GM18499 (cell line): ENCODE results near the gene PTPRN2.
"Not testable (repeated sequence)": the region's sequence is repeated elsewhere in the genome, so short reads cannot be mapped to it uniquely, and the experiment has no call there.

Experiments
- ATAC-seq: cut with Tn5 transposase; IDR thresholded peaks from one replicate; pipeline ENCODE4 v1.9.1; 2021; ENCODE audit warnings: moderate number of reproducible peaks; ENCODE audit not compliant: insufficient read depth, unreplicated experiment

Gene PTPRN2

DNA sequence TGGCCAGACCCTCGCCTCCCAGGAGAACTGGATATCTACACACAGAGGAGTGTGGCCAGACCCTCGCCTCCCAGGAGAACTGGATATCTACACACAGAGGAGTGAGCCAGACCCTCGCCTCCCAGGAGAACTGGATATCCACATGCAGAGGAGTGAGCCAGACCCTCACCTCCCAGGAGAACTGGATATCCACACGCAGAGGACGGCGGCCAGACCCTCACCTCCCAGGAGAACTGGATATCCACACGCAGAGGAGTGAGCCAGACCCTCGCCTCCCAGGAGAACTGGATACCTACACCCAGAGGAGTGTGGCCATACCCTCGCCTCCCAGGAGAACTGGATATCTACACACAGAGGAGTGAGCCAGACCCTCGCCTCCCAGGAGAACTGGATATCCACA lies 862.3 kb downstream of the PTPRN2 start:
- not testable (repeated sequence) for ATAC-seq

DNA sequence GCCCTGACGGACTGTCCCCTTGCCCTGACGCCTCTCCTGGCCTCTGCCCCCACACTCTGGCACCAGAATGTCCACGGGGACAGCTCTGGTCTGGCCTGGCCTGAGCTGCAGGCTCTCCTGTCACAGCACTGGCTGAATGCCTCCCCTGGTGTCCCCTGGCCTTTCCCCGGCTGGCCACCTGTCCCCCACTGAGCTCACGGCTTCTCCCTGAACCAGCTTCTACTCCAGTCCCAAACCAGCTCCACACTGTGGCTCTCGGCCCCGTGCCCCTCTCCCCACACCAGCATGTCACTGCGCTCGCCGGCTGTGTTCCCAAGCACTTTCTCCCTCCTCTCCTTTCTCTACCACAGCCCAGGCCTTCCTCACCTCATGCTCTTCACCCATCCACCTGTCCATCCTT lies 864.4 kb downstream of the PTPRN2 start:
- ATAC-seq: no peak

DNA sequence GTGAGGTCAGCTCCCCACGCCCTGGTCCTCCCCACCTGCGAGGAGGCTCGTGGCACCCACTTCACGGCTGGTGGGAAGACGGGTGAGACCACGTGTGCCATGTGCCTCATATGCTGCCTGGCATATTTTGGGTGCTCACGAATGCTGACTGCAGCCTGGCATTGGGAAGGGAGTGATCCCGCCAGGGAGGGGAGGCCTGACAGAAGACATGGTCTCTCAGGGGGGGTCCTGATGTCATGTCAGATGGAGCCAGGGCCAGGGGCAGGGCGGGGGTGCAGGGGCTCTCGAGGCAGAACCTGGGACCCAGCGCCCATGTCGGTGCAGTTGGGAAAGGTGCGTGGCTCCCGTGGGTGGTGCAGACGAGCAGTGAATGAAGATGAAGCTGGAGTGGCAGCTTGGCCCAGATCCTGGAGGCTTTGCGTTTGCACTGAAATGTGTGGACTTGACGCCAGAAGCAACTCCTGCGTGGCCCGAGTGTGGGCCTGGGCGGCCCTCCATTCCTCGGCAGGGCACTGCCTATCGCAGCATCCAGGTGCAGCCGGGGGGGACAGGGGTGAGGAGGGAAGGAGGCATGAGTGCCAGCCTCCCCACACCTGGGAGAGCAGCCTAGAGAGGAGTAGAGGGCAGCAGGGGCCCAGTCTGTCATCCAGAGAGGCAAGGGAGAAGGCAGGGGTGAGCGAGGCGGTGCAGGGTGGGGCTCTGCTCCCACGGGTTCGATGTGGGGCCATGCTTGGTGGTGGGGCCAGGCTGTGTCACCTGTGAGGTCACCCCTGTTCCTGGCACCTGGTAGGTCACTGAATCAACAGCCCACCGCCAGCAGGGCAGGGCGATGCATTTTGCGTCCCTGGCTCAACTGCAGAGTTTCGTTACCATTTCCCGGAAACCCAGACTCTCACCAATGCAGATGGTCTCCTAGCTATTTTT lies 865.2 kb downstream of the PTPRN2 start:
- no peak for ATAC-seq

DNA sequence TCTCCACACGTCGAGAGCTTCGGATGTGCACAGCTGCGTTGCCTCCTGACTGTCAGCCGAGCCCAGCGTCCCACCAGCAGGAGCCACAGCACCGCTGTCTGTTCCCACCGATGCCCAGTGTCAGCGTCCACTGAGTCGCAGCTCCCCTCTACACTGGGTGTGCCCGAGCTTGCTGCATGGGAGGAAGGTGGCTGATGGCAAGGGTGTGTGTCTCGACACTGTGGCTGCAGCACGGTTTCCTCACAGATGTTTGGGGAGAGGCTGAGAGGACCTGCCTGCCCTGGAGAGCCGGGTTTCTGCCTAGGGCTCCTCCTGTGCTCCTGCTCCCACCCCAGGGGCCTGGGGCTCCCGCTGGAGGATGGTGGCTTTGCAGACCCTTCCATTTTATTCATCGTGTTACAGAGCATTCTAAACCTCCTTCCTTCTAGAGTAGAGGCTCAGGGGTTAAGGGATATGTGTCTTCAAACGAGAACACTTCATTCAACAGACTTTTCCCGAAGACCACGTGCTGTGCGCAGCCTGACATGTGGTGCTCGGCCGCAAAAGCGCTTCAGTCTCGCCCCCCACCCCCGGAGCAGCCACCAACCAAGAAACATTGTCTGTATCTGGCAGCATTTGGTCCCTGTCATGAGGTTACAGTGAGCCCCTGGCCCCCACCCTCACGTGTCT lies 866.0 kb downstream of the PTPRN2 start:
- no peak for ATAC-seq

DNA sequence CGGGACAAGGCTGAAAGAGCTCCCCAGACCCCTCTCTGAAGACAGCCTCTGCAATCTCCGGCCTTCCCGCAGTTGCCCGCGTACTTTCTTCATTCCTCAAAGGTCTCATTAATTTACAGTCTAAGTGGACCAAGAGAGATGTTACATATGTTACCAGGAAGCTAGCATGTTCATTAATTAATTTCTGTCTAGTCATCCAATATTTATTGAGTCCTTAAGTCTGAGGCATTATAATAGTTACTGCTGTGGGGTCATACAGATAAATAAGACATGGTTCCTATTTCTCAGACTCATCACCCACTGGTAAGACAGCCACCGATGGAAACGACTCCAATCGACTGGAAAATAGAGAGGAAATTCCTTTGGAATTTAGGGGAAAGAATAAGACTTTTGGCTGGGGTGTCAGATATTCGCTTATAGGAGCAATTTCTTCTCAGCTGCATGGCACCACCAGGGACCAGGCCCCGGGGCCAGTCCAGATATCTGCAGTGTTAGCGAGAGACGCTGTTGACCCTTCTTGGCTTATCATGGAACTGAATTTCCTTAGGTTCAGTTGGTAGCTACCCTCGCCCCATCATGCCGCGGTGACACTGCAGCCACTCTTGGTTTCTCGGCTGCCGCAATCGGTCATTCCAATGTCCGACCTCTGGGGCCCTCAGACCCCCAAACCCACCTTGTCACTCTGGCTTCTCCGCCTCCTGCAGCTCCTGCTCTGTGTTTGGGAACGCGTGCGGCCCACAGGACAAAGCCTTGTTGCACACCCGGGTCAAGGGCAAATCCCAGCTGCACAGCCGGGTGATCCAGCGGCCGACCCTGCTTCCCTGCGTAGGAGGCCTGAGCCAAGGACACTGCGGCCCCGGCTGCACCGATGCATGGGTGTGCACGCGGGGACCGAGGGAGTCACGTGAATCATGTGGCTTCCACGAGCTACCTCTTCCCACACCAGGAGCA lies 867.6 kb downstream of the PTPRN2 start:
- ATAC-seq: no peak

DNA sequence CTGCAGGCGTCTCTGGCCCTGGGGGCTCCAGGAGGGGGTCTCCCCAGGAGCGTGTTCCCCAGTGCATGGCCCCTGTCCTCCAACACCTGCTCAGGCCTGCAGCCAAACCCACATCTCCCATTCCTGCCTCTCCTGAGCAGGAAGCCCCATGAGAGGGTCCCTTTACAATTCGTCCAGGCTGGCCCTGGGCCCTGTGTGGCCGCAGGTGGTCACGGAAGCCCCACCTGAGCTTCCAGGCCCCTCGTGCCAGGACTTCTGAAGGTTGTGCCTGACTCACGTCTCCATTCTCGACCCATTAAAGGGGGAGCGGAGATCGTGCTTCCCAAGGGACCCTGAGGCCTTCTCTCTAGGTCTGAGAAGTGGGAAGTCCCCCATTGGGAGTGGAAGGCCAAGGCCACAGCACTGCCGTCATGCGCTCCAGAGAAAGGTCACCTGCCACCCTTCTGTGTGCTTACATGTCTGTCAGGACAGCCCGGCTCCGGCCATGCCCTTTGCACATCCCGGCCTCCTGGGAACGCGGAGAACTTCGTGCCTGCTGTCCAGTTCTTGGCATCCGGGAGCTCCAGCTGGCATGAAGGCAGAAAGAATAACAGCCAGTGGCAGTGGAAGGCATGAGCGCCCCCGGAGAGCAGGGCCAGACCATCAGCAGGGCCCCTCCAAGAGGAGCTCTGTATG lies 868.5 kb downstream of the PTPRN2 start:
- no peak for ATAC-seq

DNA sequence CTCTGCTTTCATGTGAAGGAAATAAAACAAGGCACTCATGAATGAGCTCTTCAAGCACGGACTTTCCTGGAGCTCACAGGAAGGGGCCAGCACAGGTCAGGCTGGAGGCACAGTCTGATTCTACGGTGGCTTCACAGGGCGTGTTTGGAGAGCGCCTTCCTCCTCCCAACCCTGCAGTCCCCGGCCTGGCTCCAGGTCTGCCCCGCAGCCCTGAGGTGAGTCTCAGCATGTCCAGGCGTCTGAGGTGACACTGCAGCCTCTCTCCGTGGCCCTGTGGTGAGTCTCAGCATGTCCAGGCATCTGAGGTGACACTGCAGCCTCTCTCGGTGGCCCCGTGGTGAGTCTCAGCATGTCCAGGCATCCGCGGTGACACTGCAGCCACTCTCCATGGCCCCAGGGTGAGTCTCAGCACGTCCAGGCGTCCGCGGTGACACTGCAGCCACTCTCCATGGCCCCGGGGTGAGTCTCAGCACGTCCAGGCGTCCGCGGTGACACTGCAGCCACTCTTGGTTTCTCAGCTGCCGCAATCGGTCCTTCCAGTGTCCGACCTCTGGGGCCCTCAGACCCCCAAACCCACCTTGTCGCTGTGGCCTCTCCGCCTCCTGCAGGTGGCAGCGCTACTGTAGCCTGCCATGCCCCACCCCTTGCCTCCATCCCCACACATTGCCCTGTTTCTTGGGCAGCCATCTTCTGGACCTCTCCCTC lies 869.2 kb downstream of the PTPRN2 start:
- no peak for ATAC-seq

DNA sequence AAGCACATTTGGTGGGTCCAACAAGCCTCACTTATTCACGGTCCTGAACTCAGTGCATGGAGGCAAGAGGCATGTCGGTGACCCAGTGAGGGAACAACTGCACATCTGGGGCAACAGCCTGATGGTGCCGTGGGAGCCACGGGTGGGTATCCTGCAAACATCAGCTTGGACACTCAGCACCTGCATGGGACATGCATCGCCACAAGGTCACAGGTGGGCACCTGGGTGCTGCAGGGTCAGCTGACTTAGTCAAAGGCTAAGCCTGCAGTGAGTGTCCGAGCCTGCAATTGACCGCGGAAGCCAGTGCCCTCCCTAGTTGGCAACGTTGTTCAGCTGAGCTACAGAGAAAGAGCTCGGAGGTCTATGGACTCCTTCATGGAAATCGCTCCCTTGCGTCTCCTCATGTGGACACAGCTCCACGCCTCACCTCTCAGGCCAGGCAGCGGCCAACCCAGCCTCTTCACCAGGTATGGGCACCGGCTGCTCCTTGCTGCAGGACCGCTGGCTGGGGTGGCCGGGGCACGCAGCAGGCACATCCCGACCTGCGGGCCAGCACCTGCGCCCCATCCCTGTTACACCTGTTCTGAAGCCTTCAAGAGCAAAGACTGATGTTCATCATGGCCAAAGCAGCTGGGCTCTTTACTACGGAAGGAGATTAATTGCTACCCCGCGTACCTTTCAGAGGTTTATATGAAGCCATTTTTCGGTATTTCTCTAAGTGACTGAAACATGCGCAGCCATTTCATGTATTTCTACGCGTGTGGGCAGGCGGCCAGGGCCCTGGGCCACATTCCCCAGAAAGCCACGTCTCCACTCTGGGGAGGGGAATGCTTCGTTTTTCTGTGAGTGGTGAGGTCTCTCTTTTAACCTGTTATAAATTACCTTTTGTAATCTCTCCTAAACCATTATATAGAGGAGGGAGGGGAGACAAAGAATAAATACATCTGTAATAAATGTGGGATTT lies 870.1 kb downstream of the PTPRN2 start:
- ATAC-seq: no peak

DNA sequence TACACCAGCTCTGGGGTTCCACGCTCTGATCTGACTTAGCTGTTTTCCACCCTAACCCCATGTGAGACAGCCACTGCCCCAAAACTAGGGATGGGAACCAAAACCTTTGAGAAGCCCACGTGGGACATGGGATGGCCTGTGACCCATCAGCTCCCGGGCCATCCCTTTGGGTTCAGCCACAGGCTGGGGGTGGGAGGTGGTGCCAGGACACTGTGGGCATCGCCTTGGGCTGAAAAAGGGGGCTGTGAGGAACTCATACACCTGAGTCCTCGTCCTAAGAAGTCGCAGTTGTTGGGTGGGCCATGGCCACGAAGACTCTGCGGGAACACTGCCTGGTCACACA lies 871.7 kb downstream of the PTPRN2 start:
- ATAC-seq: no peak

DNA sequence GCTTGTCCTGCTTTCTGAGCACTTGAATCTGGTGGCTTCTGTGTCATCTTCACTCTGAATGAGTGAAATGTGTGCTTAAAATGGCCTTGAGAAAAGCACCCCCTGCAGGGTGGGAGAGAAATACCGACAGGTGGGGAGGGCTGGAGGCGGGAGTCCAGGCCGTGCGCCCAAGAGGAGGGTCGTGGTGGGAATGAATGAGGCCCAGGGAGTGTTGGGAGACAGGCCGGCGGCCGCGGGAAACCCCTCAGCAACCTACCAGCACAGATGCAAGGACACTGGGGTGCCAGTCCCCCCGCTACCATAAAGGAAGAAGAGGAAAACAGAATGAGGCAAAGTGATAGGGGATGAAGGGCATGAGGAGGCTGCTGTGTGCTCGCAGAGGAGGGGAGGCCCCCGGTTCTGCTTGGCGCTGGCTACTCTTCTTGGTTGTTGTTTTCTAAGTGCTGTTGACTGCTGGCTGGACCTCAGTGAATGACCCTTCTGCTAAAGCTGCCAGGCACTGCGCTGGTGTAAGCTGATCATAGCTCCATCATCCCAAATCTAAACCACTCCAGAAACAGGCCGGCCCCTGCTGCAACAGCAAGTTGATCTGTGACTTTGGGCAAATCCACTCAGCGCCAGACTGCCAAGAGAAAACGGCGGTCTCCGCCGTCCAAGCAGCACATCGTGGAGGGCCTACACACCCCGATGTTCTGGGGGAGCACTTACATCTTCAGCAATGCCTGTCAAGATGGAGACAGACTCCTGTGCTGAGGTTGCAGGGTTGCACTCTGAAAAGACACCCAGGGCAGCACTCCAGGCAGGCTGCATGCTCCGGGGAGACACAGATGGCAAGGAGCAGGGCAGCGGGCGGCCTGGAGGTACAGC lies 872.3 kb downstream of the PTPRN2 start:
- ATAC-seq: no peak

DNA sequence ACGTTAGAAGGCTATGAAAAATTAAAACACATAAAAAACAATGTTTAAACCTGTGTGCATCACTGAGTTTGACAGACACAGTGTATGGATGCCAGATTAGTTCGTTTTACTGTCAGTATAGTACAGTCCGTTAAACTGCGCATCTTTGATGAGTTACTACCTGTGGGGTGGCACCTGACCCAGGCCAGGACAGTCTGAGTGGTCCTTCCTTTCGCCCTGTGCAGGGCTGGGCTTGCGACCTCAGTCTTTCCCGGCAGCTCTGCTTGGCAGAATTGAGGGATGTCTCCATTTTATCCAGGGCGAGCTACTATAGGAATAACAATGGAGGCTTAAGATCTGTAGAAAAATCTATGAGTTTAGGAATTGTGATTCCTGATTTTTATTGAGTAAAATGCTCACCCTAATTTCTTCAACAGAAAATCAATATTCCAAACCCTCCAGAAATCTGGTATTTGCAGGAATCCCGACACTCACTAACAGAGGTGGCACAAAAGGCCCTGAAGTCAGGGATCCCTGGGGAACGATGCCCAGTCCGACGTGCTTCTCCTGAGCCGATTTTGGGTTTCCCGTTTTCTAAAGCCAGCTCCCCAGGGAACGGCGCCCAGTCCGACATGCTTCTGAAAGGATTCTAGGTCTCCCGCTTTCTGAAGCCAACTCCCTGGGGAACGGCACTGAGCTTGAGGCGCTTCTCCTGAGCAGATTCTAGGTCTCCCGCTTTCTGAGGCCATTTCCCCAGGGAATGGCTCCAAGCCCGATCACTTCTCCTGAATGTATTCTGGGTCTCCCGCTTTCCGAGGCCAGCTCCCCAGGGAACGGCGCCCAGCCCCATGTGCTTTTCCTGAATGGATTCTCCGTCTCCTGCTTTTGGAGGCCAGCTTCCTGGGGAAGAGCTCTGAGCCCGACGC lies 873.2 kb downstream of the PTPRN2 start:
- ATAC-seq: no peak

DNA sequence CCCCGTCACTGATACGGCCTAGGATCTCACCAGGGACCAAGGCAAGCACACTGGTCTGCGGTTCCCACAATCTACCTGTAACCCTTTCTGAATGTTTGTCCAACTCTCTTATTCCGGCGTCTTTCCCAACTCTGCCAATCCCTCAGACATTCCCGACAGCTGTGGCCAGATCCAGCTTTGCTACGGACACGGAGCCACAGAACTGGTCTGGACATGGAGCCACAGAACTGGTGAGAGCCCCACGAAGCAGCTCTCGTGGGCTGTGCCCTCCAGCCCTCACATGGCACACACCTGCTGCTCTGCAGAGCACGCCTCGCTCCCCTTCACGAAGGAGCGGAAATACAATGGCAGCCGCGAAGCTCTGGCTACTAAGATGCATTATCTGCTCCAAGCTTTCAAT lies 874.0 kb downstream of the PTPRN2 start:
- no peak for ATAC-seq

DNA sequence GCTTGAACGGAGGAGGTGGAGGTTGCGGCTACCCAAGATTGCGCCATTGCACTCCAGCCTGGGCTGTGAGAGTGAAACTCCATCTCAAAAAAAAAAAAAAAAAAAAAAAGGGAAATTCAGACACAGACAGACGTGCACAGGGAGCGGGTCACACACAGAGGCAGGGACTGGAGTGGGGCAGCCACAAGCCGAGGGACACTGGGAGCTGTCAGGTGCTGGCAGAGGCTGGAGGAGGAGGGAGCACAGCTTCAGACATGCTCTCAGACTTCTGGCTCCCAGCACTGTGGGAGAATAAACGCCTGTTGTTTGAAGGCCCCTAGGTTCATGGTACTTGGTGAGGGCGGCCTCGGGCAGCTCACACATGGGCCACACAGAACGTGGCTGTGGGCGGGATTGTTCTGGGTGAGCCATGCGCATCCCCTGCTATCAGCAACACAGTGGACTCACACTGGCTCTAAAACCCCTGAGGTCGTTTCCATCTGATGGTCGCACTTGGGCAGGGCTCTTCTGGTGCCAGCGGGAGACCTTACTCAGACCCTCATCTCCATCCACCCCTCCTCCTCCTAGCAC lies 874.9 kb downstream of the PTPRN2 start:
- no peak for ATAC-seq

DNA sequence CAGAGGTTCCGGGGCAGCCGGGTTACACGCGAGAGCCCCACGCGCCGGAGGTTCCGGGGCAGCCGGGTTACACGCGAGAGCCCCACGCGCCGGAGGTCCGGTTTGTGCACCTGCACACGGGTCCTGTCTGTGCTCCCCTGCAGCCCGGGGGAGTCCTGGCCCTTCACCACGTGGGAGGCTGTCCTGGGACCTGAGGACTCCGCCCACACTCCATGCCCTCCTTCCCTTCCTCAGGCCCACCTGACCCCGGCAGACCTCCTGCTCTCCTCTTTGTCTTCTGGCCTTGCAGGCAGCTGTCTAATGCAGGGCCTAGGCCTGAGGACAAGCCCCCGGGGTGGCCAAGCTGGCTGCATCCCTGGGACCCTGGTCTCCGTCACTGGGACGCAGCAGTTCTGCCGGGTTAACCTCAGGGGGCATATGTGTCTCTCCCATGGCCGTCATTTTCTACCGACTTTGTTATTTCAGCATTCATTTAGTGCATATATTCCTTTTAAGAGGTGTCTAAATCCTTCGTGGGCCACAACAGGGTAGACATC lies 876.2 kb downstream of the PTPRN2 start:
- ATAC-seq: no peak

DNA sequence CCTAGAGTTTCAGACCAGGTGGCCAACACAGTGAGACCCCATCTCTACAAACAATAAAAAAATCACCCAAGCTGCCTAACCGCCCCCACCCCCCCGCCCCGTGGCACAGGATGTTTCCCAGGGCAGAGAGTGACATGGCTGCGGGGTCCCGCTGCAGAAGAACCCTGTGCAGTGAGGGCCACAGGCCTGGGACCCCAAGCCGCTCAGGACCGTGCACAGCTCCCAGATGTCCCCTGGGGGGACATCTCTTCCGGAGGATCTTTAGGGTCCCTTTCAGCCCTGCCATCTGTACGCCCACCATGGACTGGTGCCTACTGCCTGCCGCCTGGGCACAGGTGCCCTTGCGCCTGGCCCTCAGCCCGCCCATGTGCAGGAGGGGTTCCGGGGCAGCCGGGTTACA lies 877.2 kb downstream of the PTPRN2 start:
- ATAC-seq: no peak
